GM19452 (cell line): ENCODE data around the gene OTX1.
"Not testable (repeated sequence)": the region's sequence is repeated elsewhere in the genome, so short reads cannot be mapped to it uniquely, and the experiment has no call there.

Experiments used
- ATAC-seq: cut with Tn5 transposase; IDR thresholded peaks from one replicate; pipeline ENCODE4 v1.9.1; 2021; ENCODE audit not compliant: unreplicated experiment

The OTX1 gene

GRCh38 chr2:63058921-63059792 is 8.5 kb downstream of the OTX1 start:
- ATAC-seq, result no peak

DNA sequence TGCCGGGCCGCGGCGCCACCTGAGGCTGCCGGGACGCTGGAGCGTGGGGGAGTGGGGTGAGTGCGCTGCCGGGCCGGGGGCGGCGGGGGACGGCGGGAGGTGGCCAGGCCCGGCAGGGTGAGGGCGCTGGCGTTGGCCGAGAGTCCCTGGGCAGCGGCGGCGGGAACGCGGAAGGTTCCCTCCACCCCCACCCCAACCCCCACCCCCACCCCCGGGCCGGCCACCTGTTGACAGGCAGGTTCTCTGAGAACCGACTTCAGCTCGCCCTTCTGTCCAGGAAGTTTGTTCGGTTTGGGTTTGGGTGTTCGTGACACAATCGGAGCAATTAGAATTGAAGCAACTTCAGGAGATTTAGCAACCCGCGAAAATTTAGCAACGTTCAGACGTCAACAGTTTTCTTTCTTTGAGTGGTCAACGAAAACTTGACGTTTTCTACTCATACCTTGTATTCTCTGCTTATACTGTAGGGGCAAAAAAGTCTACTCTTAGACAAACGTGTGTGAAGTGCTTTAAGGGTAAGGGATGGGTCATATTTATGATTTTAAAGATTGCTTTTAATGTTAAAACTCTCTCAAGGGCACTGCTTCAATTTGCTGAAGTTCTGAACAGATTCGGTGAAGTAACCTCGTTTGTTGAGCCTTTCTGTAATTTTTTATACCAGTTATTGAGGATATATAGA is 9.3 kb downstream of the OTX1 start:
- no peak for ATAC-seq

- ATAC-seq, result no peak
These were observed 9.9 kb downstream of the OTX1 start for GRCh38 chr2:63060472-63060991.

GRCh38 chr2:63064197-63064596 is 13.6 kb downstream of the OTX1 start:
- no peak for ATAC-seq

DNA sequence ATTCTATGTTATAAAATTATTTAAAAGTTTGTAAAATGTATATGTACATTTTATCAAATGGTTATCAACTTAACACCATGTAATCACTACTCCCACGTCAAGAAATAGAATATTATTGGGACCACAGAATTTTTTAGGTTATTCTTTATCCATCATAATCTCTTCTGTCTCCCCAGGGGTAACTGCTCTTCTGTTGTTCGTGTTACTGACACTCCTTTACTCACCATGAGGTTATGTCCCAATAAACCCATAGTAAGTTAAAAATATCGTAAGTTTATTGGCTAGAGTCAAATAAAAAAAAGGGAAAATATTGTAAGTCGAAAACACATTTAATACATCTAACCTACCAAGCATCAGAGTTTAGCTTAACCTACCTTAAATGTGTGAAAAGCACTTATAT is 14.0 kb downstream of the OTX1 start:
- ATAC-seq, result no peak

- no peak for ATAC-seq
These were observed 15.6 kb downstream of the OTX1 start for GRCh38 chr2:63066265-63066664.

DNA sequence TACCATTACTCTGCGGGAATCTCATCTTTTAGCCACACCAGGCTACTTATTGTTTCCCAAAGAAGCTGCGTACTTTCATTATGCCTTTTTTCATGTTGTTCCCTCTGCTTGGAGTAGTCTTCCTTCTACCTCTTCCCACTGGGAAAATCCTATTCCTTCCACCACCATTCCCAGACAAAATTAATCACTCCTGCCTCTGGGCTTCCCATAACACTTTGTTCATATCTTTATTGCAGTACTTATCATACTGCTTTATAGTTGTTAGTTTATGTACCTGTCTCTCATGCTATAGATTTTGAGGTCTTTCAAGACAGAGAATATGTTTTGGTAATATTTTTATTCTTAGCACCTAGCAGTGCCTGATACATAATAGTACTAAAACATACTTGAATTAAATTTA is 16.2 kb downstream of the OTX1 start:
- no peak for ATAC-seq

DNA sequence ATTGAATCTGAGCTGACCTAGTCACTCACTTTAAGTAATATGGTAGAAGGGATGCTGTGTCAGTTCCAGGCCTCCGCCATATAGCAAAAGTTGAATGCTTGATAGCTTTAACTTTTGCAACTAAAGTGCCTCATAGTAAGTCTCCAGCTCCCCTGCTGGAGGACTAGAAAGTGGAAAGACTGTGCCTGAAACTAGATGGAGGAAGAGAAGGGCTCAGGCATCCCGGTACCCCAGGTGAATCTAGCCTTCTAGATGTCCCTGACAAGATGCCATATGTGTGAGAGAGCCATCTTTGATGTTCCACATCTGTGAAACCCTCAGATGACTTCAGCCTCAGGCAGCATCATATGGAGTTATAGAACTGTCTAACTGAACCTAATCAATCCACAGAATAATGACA is 21.0 kb downstream of the OTX1 start:
- ATAC-seq, result no peak

- ATAC-seq, result no peak
These were observed 23.4 kb downstream of the OTX1 start for GRCh38 chr2:63073994-63074393.

DNA sequence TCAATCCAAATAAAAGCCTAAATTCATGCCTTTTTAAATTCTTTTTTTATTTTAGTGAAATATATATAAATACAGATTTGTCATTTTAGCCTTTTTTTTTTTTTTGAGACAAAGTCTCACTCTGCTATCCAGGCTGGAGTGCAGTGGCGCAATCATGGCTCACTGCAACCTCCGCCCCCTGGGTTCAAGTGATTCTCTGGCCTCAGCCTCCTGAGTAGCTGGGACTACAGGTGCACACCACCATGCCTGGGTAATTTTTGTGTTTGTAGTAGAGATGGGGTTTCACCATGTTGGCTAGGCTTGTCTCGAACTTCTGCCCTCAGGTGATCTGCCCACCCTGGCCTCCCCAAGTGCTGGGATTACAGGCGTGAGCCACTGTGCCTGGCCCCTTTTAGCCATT is 23.8 kb downstream of the OTX1 start:
- not testable (repeated sequence) for ATAC-seq

DNA sequence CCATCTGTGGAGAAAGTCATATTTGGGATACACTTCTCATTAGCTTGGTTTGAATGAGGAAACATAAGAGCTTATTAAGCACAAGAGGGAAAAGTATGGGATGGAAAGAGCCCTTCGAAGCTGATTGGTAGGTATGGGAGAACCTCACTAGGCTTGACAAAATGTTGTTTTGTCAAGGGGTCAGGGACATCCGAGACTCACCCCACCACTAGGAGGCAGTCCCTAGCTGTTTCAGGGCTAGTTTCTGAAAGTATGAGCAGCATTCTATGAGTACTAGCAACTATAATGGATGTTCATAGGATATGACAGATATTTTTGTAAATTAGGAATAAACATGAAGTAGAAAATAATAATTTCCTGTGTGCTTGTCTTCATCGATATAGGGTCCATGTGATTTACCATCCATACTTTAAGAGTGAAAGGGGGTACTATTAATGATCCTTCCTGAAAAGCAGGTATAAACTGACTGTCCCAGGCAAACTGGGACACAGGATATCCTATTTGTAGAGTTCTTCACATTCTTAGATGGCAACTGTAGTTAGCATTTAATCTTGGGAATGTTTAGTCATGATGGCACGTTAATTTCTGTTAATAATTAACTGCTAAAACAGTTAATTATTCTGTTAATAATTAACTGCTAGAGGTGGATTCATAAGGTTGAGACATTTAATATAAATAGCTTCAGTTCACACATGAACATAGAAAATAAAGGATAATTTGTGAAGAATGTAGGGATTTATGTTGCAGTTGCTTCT is 28.4 kb downstream of the OTX1 start:
- ATAC-seq, result no peak

DNA sequence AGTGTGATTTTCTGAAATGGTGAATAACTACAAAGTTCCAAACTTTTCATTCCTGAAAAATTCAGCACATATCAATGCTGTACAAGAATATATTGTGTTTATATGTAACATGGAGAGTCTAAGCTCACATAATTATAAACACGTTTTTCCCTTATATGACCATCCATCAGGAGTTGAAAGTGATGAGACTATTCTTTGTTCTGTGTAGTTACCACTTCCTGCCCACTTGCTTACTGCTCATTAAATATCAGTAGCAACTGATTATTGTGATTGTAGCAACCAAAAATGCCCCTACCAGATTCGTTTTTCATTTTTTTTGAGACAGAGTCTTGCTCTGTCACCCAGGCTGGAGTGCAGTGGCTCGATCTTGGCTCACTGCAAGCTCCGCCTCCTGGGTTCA is 30.8 kb downstream of the OTX1 start:
- no peak for ATAC-seq

DNA sequence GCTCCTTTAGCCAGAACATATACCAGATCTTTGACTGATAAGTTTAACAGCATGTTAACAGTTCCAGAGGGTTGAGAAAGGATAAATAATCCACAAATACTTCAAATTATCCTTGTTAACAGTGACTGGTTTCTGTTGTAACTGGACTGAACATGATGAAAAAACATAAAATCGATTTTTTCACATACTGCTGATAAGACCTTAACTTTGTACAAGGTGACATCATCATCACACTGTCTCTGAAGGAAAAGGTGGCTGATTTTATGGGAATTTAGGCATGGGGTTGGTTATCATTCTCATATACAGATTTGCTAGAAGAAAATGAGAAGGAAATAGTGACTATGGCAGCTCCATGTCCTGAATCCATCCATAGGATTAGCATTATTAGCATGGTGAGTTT is 36.1 kb downstream of the OTX1 start:
- no peak for ATAC-seq

DNA sequence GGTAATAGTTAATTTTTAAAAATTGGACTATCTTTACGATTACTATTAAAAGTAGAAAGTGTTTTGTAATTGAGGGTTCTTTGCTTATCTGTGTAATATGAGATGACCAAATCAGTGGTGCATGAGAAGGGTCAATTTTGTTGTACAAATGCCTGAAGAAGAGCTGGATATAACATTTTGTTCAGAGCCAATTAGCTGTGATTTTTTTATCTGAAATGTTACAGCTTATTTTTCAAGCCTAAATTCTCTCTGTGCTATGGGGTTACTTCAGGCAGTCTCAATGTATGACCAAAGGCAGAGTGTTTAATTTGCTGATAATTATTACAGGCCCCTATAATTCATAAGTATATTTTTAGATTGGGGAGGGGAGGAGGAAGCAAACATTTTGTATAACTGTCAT is 41.8 kb downstream of the OTX1 start:
- no peak for ATAC-seq

DNA sequence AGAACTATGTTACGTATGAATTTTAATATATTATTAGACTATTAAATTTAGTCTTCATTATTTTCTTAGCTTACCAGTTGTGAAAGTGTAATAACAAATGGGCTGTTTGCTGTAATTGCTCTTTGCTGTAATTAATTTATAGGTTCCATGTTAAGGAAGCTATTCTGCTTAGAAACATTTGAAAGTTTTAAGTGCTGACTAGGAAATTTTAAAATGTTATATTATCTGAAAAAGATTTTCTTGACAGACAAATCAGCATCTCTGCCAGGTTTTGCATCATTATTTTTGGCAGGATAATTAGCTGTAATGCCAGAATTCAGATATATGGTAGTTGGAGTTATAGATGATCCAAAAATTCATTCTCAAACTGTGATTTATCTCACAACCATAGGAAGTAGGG is 42.2 kb downstream of the OTX1 start:
- no peak for ATAC-seq

GRCh38 chr2:63093502-63093901 is 42.9 kb downstream of the OTX1 start:
- ATAC-seq, result no peak

DNA sequence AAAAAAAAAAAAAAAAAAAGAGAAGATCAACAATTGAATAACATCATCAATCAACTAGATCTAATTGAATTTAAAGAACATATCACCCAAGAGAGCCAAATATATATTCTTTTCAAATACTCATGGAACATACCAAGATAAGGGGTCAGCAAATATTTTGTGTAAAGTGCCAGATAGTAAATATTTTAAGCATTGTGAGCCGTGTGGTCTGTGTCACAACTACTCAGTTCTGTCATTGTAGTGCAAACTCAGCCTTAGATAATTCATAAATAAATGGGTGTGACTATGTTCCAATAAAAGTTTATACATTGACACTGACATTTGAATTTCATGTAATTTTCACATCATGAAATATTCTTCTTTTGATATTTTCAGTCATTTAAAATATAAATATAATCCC is 45.9 kb downstream of the OTX1 start:
- no peak for ATAC-seq

DNA sequence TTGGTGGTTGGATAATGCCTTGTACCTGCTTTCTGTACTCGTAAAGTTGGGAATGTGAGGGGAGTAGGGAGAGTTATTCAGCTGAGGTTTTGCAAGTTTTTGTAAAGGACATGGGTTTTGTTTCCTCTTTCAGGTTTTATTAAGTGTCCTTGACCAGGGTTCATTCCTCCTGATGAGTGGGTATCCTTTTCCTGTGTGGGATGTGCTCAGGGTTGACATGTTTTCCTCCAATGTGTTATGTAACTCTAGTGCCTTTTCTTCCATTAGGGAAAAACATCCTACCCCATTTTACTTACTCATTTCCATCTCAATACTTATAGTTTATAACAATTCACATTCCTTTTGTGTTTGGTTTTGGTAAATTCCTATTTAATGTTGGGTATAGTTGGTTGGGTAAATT is 48.4 kb downstream of the OTX1 start:
- ATAC-seq, result no peak

DNA sequence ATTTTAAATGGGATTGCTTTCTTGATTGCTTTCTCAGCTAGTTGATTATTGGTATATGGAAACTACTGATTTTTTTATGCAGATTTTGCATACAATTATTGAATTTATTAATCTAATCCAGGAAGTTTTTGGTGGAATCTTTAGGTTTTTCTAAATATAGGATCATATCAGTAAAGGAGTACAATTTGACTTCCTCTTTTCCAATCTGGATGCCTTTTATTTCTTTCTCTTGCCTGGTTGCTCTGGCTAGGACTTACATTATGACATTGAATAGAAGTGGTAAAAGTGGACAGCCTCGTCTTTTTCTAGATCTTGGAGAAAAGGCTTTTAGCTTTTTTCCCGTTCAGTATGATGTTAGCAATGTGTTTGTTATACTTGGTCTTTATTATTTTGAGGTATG is 51.3 kb downstream of the OTX1 start:
- ATAC-seq, result no peak

DNA sequence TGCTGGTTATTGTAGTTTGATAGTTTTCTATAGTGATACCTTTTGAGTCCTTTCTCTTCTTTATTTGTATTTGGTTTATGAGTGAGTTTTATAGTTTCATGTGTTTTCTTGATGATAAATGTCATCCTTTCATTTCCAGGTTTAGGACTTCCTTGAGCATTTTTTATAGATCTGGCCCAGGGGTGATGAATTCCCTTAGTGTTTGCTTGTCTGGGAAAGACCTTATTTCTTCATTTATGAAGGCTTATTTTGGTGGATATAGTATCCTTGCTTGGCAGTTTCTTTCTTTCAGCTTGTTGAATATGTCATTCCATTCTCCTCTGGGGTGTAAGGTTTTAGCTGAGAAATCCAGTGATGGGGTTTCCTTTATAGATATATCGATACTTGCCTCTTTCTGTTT is 53.9 kb downstream of the OTX1 start:
- ATAC-seq, result no peak
